H9 (cell line): Measurements from ENCODE around the gene EFNA3. TPM values are rescaled to one million over a fixed set of nuclear protein-coding genes. Genes with fewer than 3 reads are reported as not detected.

Source experiments
- DNase-seq: peaks from one replicate; pipeline ENCODE4 v3.0.0-alpha.2; 2017
- H2AFZ ChIP-seq: one replicate; pipeline ENCODE4 v1.6.1; 2013; ENCODE audit warnings: mild to moderate bottlenecking, low read length, control low read depth, moderate library complexity
- H2AK5ac ChIP-seq: 2 replicates; pipeline ENCODE4 v1.6.1; 2013; ENCODE audit warnings: low read length, control low read depth, mixed read lengths; ENCODE audit not compliant: insufficient read length
- H2BK120ac ChIP-seq: one replicate; pipeline ENCODE4 v1.6.1; 2013; ENCODE audit warnings: low read depth, mild to moderate bottlenecking, low read length, control low read depth, inconsistent platforms; ENCODE audit not compliant: poor library complexity, severe bottlenecking
- H2BK12ac ChIP-seq: 2 replicates; pipeline ENCODE4 v1.6.1; 2013; ENCODE audit warnings: low read length, control low read depth, mixed read lengths, low read depth; ENCODE audit not compliant: insufficient read length
- H2BK15ac ChIP-seq: 2 replicates; pipeline ENCODE4 v1.6.1; 2013; ENCODE audit warnings: low read depth, low read length, control low read depth
- H2BK20ac ChIP-seq: one replicate; pipeline ENCODE4 v1.6.1; 2013; ENCODE audit warnings: low read depth, mild to moderate bottlenecking, low read length, control low read depth, inconsistent platforms; ENCODE audit not compliant: poor library complexity, severe bottlenecking
- H2BK5ac ChIP-seq: 2 replicates; pipeline ENCODE4 v1.6.1; 2013; ENCODE audit warnings: low read length, control low read depth, mixed read lengths; ENCODE audit not compliant: insufficient read length
- H3K14ac ChIP-seq: 2 replicates; pipeline ENCODE4 v1.6.1; 2013; ENCODE audit warnings: low read length, control low read depth; ENCODE audit not compliant: insufficient read depth
- H3K18ac ChIP-seq: 2 replicates; pipeline ENCODE4 v1.6.1; 2013; ENCODE audit warnings: low read depth, mild to moderate bottlenecking, mixed read lengths, low read length, control low read depth; ENCODE audit not compliant: insufficient read length
- H3K23ac ChIP-seq: 2 replicates; pipeline ENCODE4 v1.6.1; 2013; ENCODE audit warnings: low read length, control low read depth, mixed read lengths, low read depth; ENCODE audit not compliant: insufficient read length
- H3K23me2 ChIP-seq: 2 replicates; pipeline ENCODE4 v1.6.1; 2013; ENCODE audit warnings: low read depth, mild to moderate bottlenecking, mixed read lengths, low read length, control low read depth; ENCODE audit not compliant: insufficient read length, poor library complexity, severe bottlenecking
- H3K27ac ChIP-seq: 2 replicates; pipeline ENCODE4 v1.5.1; 2013; ENCODE audit warnings: low read length, control low read depth, mixed read lengths, low read depth; ENCODE audit not compliant: insufficient read length
- H3K27me3 ChIP-seq: 2 replicates; pipeline ENCODE4 v1.6.1; 2013; ENCODE audit warnings: low read length, control low read depth, inconsistent platforms; ENCODE audit not compliant: insufficient read depth
- H3K4ac ChIP-seq: 2 replicates; pipeline ENCODE4 v1.6.1; 2013; ENCODE audit warnings: low read depth, mild to moderate bottlenecking, control low read depth, inconsistent platforms, low read length, moderate library complexity
- H3K4me1 ChIP-seq: 2 replicates; pipeline ENCODE4 v1.6.1; 2013; ENCODE audit warnings: low read length, control low read depth, inconsistent platforms; ENCODE audit not compliant: insufficient read depth
- H3K4me2 ChIP-seq: 2 replicates; pipeline ENCODE4 v1.6.1; 2013; ENCODE audit warnings: low read length, control low read depth, mixed read lengths; ENCODE audit not compliant: insufficient read length, insufficient read depth
- H3K56ac ChIP-seq: 2 replicates; pipeline ENCODE4 v1.6.1; 2013; ENCODE audit warnings: low read depth, mild to moderate bottlenecking, mixed read lengths, low read length, control low read depth; ENCODE audit not compliant: insufficient read length
- H3K79me1 ChIP-seq: 2 replicates; pipeline ENCODE4 v1.6.1; 2013; ENCODE audit warnings: low read depth, mild to moderate bottlenecking, moderate library complexity, low read length, control low read depth, inconsistent platforms; ENCODE audit not compliant: insufficient read depth, poor library complexity, severe bottlenecking
- H3K79me2 ChIP-seq: 2 replicates; pipeline ENCODE4 v1.6.1; 2013; ENCODE audit warnings: low read length, control low read depth, inconsistent platforms; ENCODE audit not compliant: insufficient read depth
- H3K9ac ChIP-seq: 2 replicates; pipeline ENCODE4 v1.6.1; 2013; ENCODE audit warnings: low read length, control low read depth, mixed read lengths; ENCODE audit not compliant: insufficient read length; ENCODE audit errors: extremely low read depth
- H3K9me3 ChIP-seq: one replicate; pipeline ENCODE4 v1.6.1; 2013; ENCODE audit warnings: low read depth, low read length, inconsistent platforms; ENCODE audit not compliant: control insufficient read depth
- H3T11ph ChIP-seq: one replicate; pipeline ENCODE4 v1.6.1; 2013; ENCODE audit warnings: mild to moderate bottlenecking, low read length, control low read depth, inconsistent platforms
- H4K20me1 ChIP-seq: one replicate; pipeline ENCODE4 v1.6.1; 2013; ENCODE audit not compliant: control insufficient read depth, insufficient read length, insufficient read depth
- H4K5ac ChIP-seq: 2 replicates; pipeline ENCODE4 v1.6.1; 2013; ENCODE audit warnings: low read depth, mild to moderate bottlenecking, mixed read lengths, low read length, control low read depth; ENCODE audit not compliant: insufficient read length
- H4K8ac ChIP-seq: replicated peaks from 2 replicates; pipeline ENCODE4 v1.6.1; 2013; ENCODE audit warnings: low read length, control low read depth, mixed read lengths, low read depth; ENCODE audit not compliant: insufficient read length
- H4K91ac ChIP-seq: 2 replicates; pipeline ENCODE4 v1.6.1; 2013; ENCODE audit warnings: low read depth, mild to moderate bottlenecking, moderate library complexity, mixed read lengths, low read length, control low read depth; ENCODE audit not compliant: insufficient read length
- H3K27ac Mint-ChIP-seq, 3 experiments: 2 replicates in 2 of 3; 3 replicates in 1 of 3; pipeline ENCODE4 v1.8.0; 2020 to 2021; ENCODE audit warnings: mixed read lengths in 3 of 3, mild to moderate bottlenecking in 1 of 3, moderate library complexity in 1 of 3
- H3K27me3 Mint-ChIP-seq: 2 replicates; pipeline ENCODE4 v1.8.0; 2021; ENCODE audit warnings: low read depth, mild to moderate bottlenecking, moderate library complexity, mixed read lengths
- H3K36me3 Mint-ChIP-seq, 3 experiments: 2 replicates in 2 of 3; 3 replicates in 1 of 3; pipeline ENCODE4 v1.8.0; 2020 to 2021; ENCODE audit warnings: low read depth in 3 of 3, mixed read lengths in 3 of 3; ENCODE audit not compliant: insufficient read depth in 1 of 3
- H3K4me1 Mint-ChIP-seq, 2 experiments: 2 replicates each; pipeline ENCODE4 v1.8.0; 2020; ENCODE audit warnings: mixed read lengths in 2 of 2
- H3K4me3 Mint-ChIP-seq, 2 experiments: 2 replicates in 1 of 2; 3 replicates in 1 of 2; pipeline ENCODE4 v1.8.0; 2020 to 2021; ENCODE audit warnings: mild to moderate bottlenecking in 2 of 2, mixed read lengths in 2 of 2, moderate library complexity in 1 of 2
- H3K9me3 Mint-ChIP-seq, 2 experiments: 2 replicates in 1 of 2; 3 replicates in 1 of 2; pipeline ENCODE4 v1.8.0; 2020; ENCODE audit warnings: mild to moderate bottlenecking in 2 of 2, mixed read lengths in 2 of 2, moderate library complexity in 1 of 2
- CTCF ChIP-seq: fragments of 200-600 bp; sonication (generic); conservative IDR thresholded peaks from 3 replicates; pipeline ENCODE4 v1.8.0; 2021; ENCODE audit warnings: antibody characterized with exemption, mild to moderate bottlenecking
- WGBS: extraction: QIAGEN DNeasy Blood & Tissue Kit; methylation state at CpG from one replicate; pipeline ENCODE4 v1.1.7; 2013; ENCODE audit warnings: missing lambda C conversion rate, low lambda C conversion rate, mixed read lengths; ENCODE audit not compliant: insufficient read length; ENCODE audit errors: extremely low coverage; 5-methylcytosine and 5-hydroxymethylcytosine counted together
- total RNA-seq: library from RNA; stranded (reverse); gene quantifications from 2 replicates; pipeline ENCODE4 v1.2.1, GENCODE V29; 2021

EFNA3 gene
- total RNA-seq, 1 experiment from 2014 or later = 3.9 TPM

- Histone ChIP-seq H3T11ph (no peak overlapping the region), H3K27ac (no peak overlapping the region), H3K4me1 (no peaks in the 10 kb centered on the region), H3K9ac (no peak overlapping the region), H2BK120ac (no peak overlapping the region), H2AFZ (no peak overlapping the region), H3K14ac (peak overlapping the region; percentile 6; the same call in 1 of the 2 replicates), H3K79me2 (no peaks in the 10 kb centered on the region), H2BK5ac (no peak overlapping the region), H3K4me2 (peak overlapping the region; percentile 24), H4K8ac (no peak overlapping the region), H3K18ac (no peak overlapping the region), H4K20me1 (no peaks in the 10 kb centered on the region), H3K23me2 (peaks cover 16% of the 10 kb centered on the region), H2BK12ac (no peak overlapping the region), H3K23ac (no peak overlapping the region), H4K91ac (no peak overlapping the region), H3K27me3 (peaks cover 31% of the 10 kb centered on the region), H2AK5ac (no peak overlapping the region), H3K4ac (no peak overlapping the region), H2BK15ac (no peak overlapping the region), H3K9me3 (no peaks in the 10 kb centered on the region), H4K5ac (no peak overlapping the region), H3K56ac (no peak overlapping the region), H2BK20ac (no peak overlapping the region), H3K79me1 (no peaks in the 10 kb centered on the region)
- 0 out of 7 replicates have a peak, but pooled peaks cover 0 to 4% (median 0%) of the 10 kb centered on the region in 3 experiments for H3K36me3 Mint-ChIP-seq
- peaks cover 43% of the 10 kb centered on the region for H3K27me3 Mint-ChIP-seq
- no peak overlapping the region for H3K27ac Mint-ChIP-seq
- peaks cover 0 to 4% of the 10 kb centered on the region in 2 experiments; a peak in 3 of 5 replicates for H3K9me3 Mint-ChIP-seq
- no CpG with 5 or more reads among the region's 24 CpGs for WGBS
- peaks cover 21 to 42% of the 10 kb centered on the region in 2 experiments for H3K4me1 Mint-ChIP-seq
- peak overlapping the region; percentile 49 to 96 for H3K4me3 Mint-ChIP-seq
- peak; percentile 87 for DNase-seq
- TF ChIP-seq CTCF = peak; percentile 99
Measured at GRCh38 chr1:155086128-155086741, 7.6 kb downstream of the EFNA3 start.
